ENCODE data around the gene CSTB. TPM values are rescaled to one million over a fixed set of nuclear protein-coding genes. Genes with fewer than 3 reads are reported as not detected.
"Not testable (repeated sequence)": the region's sequence is repeated elsewhere in the genome, so short reads cannot be mapped to it uniquely, and the experiment has no call there.

Gene CSTB, protein sequence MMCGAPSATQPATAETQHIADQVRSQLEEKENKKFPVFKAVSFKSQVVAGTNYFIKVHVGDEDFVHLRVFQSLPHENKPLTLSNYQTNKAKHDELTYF
- 1 to 10 TPM; 2.3 to 8.4 TPM for total RNA-seq

DNA sequence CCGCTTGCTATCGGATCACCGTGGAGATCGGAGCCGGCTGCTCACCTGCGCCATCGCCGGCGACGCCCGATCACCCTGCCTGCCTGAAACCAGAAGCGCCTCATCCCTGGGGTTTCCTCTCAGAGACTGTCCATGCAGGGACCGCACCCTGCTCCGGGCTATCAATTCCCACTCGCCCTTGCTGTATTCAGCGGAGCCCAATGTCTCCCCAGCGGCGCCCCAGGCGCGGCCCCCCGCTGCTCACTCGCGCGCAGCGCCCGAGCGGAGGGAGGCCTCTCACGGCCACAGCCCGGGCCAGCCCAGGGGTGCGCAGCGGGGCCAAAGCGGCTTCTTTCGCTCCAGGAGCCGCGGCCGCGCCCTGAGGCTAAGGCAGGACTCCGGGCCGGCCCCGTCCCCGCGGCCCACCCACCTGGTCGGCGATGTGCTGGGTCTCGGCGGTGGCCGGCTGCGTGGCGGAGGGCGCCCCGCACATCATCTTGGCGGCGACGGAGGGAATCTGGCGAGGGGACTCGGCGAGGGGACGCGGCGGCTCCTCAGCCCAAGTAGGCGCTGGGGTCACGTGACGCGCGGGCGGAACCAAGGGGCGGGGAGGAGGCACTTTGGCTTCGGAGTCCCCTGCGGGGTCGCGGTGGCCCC, at the start of gene CSTB:
Gene CSTB (minus strand): TSS at position 514 of the 636 bp plus-strand sequence. CDS start 39 bp downstream, at position 475.
- H3K4me1 ChIP-seq (ENCODE audit: control insufficient read depth in 1 of 2, low read depth in 2 of 2), result peaks cover 9 to 16% of the 10 kb centered on the region in 2 donors
- H3K27ac ChIP-seq, result peak within 1 kb of the TSS; percentile 81 to 83
- no peaks in the 10 kb centered on the region for H3K27me3 ChIP-seq (replicated peaks; ENCODE audit: insufficient read depth)
- DNase-seq (ENCODE audit: low spot score), result peak; percentile 38
- TF ChIP-seq, protein P1, sequence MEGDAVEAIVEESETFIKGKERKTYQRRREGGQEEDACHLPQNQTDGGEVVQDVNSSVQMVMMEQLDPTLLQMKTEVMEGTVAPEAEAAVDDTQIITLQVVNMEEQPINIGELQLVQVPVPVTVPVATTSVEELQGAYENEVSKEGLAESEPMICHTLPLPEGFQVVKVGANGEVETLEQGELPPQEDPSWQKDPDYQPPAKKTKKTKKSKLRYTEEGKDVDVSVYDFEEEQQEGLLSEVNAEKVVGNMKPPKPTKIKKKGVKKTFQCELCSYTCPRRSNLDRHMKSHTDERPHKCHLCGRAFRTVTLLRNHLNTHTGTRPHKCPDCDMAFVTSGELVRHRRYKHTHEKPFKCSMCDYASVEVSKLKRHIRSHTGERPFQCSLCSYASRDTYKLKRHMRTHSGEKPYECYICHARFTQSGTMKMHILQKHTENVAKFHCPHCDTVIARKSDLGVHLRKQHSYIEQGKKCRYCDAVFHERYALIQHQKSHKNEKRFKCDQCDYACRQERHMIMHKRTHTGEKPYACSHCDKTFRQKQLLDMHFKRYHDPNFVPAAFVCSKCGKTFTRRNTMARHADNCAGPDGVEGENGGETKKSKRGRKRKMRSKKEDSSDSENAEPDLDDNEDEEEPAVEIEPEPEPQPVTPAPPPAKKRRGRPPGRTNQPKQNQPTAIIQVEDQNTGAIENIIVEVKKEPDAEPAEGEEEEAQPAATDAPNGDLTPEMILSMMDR (IDR thresholded peaks at IDR 0.05), result no peak
- peak; percentile 43 for ATAC-seq (ENCODE audit: insufficient number of reproducible peaks, low FRiP score, low read depth)
- H3K4me3 ChIP-seq, result peak within 1 kb of the TSS; percentile 98
- H3K9me3 ChIP-seq, result no peaks in the 10 kb centered on the region
- peaks cover 13% of the 10 kb centered on the region for H3K36me3 ChIP-seq

DNA sequence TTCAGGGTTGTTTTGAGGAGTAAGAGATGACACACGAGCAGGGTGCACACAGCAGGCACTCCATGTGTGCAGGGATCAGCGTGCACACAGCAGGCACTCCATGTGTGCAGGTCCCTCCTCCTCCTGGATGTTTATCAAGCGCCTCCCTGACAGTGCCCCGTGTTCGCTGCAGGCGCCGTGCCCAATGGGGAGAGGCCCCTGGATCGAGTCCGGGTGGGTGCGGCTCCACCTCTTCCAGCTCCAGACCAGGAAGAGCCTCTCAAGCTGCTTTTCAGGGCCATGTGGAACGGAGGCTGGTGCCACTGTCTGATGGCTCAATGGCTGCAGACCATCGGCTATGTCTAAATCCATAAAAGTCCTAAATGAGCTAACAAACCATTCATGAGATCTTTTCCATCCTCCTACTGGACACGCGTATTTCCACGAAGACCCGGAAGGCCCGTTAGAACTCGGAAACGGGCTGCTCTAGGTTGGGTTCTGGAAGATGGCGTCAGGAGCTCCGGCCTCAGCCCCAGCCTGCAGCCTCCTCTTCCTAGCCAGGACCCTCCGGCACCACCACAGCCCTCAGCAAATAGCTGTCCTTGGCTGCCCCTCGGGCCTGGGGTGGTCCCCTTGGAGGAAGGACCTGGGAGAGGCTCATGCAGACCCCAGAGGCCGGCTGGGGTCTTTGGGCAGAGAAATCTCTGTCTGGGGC, 49.3 kb upstream of the CSTB start:
- DNase-seq (ENCODE audit: low spot score) (no peak), ATAC-seq (ENCODE audit: insufficient number of reproducible peaks, low FRiP score, low read depth) (no peak)
- Histone ChIP-seq H3K36me3 (no peaks in the 10 kb centered on the region), H3K27ac (no peak overlapping the region), H3K4me1 (ENCODE audit: control insufficient read depth in 1 of 2, low read depth in 2 of 2) (no peaks in the 10 kb centered on the region), H3K9me3 (no peaks in the 10 kb centered on the region), H3K27me3 (replicated peaks; ENCODE audit: insufficient read depth) (no peaks in the 10 kb centered on the region), H3K4me3 (no peak overlapping the region)
- TF ChIP-seq, protein P1 (IDR thresholded peaks at IDR 0.05), result no peak

DNA sequence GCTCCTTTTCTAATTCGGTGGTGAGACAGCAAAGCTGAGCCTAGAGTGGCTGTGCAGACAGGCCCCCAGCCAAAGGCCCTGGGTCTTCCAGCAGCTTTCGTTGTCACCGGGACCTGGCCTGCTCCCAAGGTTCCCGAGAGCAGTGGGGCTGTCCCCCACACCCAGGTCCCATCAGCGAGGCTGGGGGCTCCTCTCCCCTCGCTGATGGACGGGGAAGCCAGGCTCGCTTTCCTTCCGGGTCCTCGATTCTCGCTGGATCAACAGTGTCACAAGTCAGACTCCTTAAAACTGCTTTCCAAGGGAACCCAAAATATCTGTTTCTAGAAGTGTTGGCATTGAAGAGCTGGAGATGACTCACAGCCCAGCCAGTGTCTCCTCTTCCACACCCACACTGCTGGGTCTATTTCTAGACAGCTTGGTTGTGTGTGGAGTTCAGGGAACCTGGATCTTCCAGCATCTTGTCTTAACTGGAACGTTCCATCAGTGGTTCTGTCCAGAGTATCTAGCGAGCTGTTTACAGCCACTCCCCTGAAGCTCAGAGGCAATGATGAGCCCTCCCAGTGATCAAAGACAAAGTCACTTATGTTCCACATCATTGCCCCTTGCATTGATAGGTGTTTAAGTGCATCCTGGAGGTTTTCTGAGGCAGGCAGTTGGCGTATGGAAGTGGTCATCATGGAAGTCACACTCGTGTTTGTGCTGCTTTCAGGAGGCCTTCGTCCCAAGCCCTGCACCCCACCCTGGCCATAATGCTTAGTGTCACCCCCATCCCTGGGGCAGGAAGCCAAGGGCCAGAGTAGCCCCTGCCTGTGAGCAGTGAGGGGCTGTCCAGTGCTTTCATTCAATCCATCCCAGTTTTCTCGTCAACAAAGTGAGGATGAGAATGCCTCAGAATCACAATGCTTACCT, 48.5 kb upstream of the CSTB start:
- no peak for ATAC-seq (ENCODE audit: insufficient number of reproducible peaks, low FRiP score, low read depth)
- TF ChIP-seq, protein P1 (IDR thresholded peaks at IDR 0.05), result no peak
- Histone ChIP-seq H3K27me3 (replicated peaks; ENCODE audit: insufficient read depth) (no peaks in the 10 kb centered on the region), H3K9me3 (no peaks in the 10 kb centered on the region), H3K36me3 (no peaks in the 10 kb centered on the region), H3K27ac (no peak overlapping the region), H3K4me1 (ENCODE audit: control insufficient read depth in 1 of 2, low read depth in 2 of 2) (no peaks in the 10 kb centered on the region), H3K4me3 (no peak overlapping the region)
- no peak for DNase-seq (ENCODE audit: low spot score)

DNA sequence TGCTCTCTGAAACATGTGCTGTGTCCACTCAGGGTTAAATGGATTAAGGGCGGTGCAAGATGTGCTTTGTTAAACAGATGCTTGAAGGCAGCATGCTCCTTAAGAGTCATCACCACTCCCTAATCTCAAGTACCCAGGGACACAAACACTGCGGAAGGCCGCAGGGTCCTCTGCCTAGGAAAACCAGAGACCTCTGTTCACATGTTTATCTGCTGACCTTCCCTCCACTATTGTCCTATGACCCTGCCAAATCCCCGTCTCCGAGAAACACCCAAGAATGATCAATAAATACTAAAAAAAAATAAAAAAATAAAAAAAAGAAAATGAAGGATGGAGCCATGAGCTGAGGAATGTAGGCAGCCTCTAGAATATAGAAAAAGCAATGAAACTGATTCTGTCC, 46.6 kb upstream of the CSTB start:
- not testable (repeated sequence) for H3K4me3 ChIP-seq; H3K4me1 ChIP-seq (ENCODE audit: control insufficient read depth in 1 of 2, low read depth in 2 of 2); DNase-seq (ENCODE audit: low spot score); H3K36me3 ChIP-seq; H3K27ac ChIP-seq; H3K27me3 ChIP-seq (replicated peaks; ENCODE audit: insufficient read depth); H3K9me3 ChIP-seq; ATAC-seq (ENCODE audit: insufficient number of reproducible peaks, low FRiP score, low read depth)

DNA sequence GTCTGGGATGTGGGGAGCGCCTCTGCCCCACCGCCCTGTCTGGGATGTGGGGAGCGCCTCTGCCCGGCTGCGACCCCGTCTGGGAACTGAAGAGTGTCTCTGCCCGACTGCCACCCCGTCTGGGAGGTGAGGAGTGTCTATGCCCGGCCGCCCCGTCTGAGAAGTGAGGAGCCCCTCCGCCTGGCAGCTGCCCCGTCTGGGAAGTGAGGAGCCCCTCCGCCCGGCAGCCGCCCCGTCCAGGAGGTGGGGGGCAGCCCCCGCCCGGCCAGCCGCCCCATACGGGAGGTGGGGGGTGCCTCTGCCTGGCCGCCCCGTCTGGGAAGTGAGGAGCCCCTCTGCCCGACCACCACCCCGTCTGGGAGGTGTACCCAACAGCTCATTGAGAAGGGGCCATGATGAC, 46.1 kb upstream of the CSTB start:
- H3K27ac ChIP-seq; H3K4me3 ChIP-seq; H3K27me3 ChIP-seq (replicated peaks; ENCODE audit: insufficient read depth); H3K36me3 ChIP-seq; H3K4me1 ChIP-seq (ENCODE audit: control insufficient read depth in 1 of 2, low read depth in 2 of 2); ATAC-seq (ENCODE audit: insufficient number of reproducible peaks, low FRiP score, low read depth); H3K9me3 ChIP-seq; DNase-seq (ENCODE audit: low spot score): not testable (repeated sequence)

Data from thoracic aorta (tissue), 2 donors.